ENCODE measurements around the gene CEBPZOS.
"Not testable (repeated sequence)": the region's sequence is repeated elsewhere in the genome, so short reads cannot be mapped to it uniquely, and the experiment has no call there.

The CEBPZOS gene

DNA sequence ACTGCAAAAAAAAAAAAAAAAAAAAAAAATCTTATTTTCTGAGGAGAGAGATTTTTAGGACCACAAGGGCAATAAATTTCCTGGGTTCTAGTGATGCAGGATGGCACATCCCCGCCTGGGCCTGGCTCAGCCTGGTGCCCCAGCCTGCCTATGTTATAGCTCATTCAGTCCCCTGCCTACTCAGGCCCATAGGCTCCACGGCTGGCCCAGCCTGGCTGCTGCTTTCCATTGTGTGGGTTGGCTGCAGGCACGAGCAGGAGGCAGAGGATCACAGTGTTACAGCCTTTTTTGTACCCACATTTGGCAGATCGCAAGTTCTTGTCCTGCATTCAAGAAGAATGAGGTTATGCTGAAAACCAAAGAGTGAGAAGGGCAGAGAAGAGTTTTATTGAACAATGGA lies 5.0 kb upstream of the CEBPZOS start:
- DNase-seq (ENCODE audit: low read depth), result no peak

DNA sequence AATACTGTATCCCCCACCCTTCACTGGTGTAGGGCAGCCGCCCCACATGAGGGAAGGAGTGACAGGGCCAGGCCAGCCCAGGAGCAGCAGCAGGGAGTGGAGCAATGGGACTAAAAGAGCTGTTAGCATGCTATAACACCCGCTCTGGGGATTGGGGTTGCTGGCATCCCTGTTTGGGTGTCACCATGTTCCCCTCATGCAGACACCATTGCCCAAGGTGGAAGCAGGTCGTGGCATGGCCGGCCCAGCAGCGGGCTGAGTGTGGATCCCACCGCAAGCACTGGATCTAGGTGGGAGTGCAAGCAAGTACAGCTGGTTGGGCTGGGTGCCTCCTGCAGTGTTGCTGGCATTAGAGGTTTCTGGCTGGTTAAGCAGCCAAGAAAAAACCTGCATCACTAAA lies 4.5 kb upstream of the CEBPZOS start:
- DNase-seq (ENCODE audit: low read depth), result no peak

- no peak for DNase-seq (ENCODE audit: low read depth)
Observed at GRCh38 chr2:37192551-37192950, 3.7 kb upstream of the CEBPZOS start.

- not testable (repeated sequence) for DNase-seq (ENCODE audit: low read depth)
Observed at GRCh38 chr2:37195862-37196319, 405 bp upstream of the CEBPZOS start.

GRCh38 chr2:37198681-37199065 lies 2.4 kb downstream of the CEBPZOS start:
- DNase-seq (ENCODE audit: low read depth), result no peak

DNA sequence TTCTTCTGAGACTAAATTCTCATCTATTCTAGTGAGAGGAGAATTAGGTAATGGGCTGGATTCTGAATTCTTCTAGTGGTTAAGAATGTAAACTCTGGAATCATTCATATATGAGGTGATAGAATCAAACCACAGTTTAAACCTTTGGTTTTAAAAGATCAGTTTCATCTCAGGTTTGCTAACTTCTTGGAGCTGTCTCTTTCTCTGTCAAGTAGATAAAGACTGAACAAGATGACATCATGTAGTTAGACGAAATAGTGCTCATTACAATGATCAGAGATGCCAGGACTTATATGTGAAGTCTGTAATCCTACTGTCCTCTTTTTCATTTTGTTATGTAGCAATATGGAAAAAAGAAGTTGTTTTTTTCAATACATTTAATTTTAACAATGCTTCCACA lies 4.9 kb downstream of the CEBPZOS start:
- no peak for DNase-seq (ENCODE audit: low read depth)

- DNase-seq (ENCODE audit: low read depth), result peak; percentile 44
Observed at GRCh38 chr2:37201766-37202165, 5.5 kb downstream of the CEBPZOS start.

DNA sequence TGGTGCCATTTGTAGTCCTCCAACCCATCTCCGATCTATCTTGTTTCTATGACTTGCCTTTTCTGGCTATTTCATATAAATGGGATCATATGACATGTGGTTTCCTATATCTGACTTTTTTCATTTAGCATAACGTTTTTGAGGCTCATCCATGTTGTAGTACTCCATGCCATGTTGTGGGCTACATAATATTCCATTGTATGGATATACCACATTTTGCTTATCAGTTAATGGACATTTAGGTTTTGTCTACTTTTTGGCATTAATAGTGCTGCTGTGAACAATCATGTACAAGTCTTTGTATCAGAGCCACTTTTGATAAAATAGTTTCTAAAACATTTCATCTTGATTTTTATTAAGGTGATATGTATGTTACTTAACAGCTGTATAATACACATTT lies 7.4 kb downstream of the CEBPZOS start:
- DNase-seq (ENCODE audit: low read depth), result no peak

DNA sequence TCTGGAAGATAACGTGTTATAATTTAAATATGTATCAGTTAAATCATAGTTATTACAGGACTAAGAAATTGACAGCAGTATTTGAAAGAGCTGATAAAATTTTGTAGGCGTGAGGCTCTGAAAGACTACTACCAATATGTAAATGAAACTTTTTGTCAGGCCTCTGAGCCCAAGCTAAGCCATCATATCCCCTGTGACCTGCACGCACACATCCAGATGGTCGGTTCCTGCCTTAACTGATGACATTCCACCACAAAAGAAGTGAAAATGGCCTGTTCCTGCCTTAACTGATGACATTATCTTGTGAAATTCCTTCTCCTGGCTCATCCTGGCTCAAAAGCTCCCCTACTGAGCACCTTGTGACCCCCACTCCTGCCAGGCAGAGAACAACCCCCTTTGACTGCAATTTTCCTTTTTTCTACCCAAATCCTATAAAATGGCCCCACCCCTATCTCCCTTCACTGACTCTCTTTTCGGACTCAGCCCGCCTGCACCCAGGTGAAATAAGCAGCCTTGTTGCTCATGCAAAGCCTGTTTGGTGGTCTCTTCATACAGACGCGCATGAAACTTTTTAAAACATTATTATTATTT lies 8.9 kb downstream of the CEBPZOS start:
- DNase-seq (ENCODE audit: low read depth), result not testable (repeated sequence)

DNA sequence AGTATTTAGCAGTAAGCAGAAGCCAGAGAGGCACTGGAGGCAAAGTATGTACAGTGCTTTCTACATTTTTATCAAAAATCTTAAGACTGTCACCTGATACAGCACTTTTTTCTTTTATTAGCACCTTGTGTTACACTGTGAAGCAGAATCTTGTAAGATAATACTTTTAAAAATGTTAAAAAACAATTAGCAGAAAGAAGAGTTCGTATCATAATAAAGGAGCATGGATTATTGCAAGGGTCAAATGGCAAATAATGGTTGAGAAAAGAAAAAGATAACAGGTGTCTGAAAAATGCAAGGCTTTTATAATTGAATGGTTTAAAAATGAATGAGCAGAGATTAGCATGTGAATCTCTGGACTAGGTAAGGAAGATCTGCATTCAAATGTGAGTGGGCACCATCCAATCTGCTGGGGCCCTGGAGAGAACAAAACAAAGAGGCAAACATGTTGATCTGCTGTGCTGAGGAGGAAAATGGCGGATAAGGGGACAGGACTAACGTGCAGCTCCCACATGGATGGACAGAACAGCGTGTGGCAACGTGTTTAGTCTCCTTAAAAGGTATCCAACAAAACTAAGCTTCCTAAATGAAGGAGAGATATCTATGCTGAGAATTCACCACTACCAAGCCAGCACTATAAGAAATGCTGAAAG lies 9.5 kb downstream of the CEBPZOS start:
- no peak for DNase-seq (ENCODE audit: low read depth)

DNA sequence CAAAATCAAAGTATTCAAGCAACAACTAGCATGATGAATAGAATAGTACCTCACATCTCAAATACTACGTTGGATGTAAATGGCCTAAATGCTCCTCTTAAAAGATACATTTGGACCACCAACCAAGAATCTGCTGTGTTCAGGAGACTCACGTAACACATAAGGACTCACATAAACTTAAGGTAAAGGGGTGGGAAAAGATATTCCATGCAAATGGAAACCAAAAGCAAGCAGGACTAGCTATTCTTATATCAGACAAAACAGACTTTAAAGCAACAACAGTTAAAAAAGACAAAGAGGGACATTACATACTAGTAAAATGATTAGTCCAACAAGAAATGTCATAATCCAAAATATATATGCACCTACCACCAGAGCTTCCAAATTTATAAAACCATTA lies 10.5 kb downstream of the CEBPZOS start:
- DNase-seq (ENCODE audit: low read depth), result not testable (repeated sequence)

GRCh38 chr2:37211212-37211611 lies 14.9 kb downstream of the CEBPZOS start:
- no peak for DNase-seq (ENCODE audit: low read depth)

- no peak for DNase-seq (ENCODE audit: low read depth)
Observed at GRCh38 chr2:37211939-37212338, 15.6 kb downstream of the CEBPZOS start.

GRCh38 chr2:37215250-37215649 lies 19.0 kb downstream of the CEBPZOS start:
- DNase-seq (ENCODE audit: low read depth), result no peak

DNA sequence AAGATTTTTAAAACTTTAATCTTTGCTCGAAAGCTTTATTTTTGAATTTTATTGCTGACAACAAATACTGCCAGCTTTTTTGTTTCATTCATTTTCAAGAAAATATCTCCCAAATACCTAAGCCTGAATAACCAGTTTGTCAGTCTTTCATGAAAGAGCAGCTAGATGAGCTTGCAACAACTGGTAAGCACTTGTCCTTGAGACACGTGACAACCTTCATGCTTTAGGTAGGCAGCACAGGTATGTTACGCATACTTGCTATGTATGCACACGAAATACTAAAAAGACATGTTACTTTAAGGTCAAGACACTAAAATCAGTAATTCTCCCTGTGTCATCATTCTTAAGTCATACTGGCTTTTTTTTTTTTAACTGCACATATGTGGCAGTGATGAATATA lies 22.8 kb downstream of the CEBPZOS start:
- DNase-seq (ENCODE audit: low read depth), result no peak

GRCh38 chr2:37223131-37223530 lies 26.8 kb downstream of the CEBPZOS start:
- no peak for DNase-seq (ENCODE audit: low read depth)

DNA sequence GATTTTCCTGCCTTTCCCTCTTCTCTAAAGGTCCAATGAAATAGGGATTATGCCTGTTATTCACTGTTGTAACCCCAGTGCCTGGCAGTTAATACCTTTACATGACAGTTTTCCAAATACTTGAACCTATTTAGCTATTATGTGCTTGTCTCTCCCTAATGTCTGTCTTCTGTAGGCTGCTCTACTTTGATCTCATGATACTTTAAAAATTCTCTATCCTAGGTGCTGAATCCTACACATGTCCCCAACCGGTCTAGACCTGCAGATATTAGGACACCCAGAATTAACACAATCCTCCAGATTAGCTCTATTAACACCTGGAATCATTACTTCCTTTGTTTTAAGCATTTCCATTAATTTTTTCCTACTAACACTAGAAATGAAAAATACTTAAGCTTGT lies 27.8 kb downstream of the CEBPZOS start:
- no peak for DNase-seq (ENCODE audit: low read depth)

DNA sequence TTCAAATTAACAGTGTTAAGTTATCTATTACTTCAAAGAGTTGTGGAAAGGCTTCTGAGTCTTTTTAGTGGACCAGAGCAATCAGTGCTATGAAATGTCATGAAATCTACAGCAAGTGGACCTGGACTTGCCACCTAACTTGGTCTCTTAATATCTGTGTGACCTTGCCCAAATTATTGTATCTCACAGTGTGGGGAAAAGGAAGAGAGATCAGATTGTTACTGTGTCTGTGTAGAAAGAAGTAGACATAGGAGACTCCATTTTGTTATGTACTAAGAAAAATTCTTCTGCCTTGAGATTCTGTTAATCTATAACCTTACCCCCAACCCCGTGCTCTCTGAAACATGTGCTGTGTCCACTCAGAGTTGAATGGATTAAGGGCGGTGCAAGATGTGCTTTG lies 28.8 kb downstream of the CEBPZOS start:
- DNase-seq (ENCODE audit: low read depth), result not testable (repeated sequence)

- DNase-seq (ENCODE audit: low read depth), result no peak
Observed at GRCh38 chr2:37226863-37227262, 30.6 kb downstream of the CEBPZOS start.

DNA sequence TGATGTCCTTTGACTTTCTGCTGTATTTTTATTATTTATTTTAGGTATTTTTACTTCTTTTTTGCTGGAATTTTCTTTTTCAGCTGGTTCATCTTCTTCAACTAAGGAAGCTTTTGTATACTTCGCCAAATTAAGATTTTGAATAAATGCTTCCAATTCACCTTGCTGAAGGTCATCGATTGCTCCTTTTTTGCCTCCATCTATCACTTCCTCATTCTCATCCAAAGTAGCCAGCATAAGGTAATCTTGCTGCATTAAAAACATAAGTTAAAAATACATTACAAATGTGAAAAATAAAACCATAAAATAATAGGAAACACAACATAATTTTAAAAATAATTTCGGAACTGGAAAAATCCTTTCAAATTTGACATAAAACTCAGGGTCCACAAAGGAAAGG lies 32.5 kb downstream of the CEBPZOS start:
- DNase-seq (ENCODE audit: low read depth), result no peak

GRCh38 chr2:37230581-37230980 lies 34.3 kb downstream of the CEBPZOS start:
- DNase-seq (ENCODE audit: low read depth), result no peak

GRCh38 chr2:37231241-37232130 lies 35.2 kb downstream of the CEBPZOS start, which contains the start of the genes CEBPZ and NDUFAF7:
CEBPZ (minus strand) TSS chr2:37231596; CDS start chr2:37231567, 29 bp downstream.
NDUFAF7 (plus strand) TSS chr2:37231658; CDS start chr2:37231706, 48 bp downstream.
- peak; percentile 80 for DNase-seq (ENCODE audit: low read depth)

Measured in activated gamma-delta T cell treated with anti-CD3 and anti-CD28 coated beads, Interleukin-2, amount 50 U/mL, for 16 hours (primary cell).